Adipocyte (in vitro differentiated cells): ENCODE measurements around the gene EPS8L2.
A peak's percentile ranks its signal among the peaks of the same experiment; 100 is the strongest.

Experiments
- DNase-seq: peaks from one replicate; pipeline ENCODE4 v3.0.0-alpha.2; 2015; ENCODE audit warnings: low read depth
- H3K27me3 ChIP-seq: replicated peaks from 2 replicates; pipeline ENCODE4 v1.7.0; 2013; ENCODE audit warnings: mild to moderate bottlenecking, low read length, moderate library complexity; ENCODE audit not compliant: control insufficient read depth, insufficient read depth
- H3K36me3 ChIP-seq: 2 replicates; pipeline ENCODE4 v1.7.0; 2013; ENCODE audit warnings: low read length, mild to moderate bottlenecking, moderate library complexity; ENCODE audit not compliant: control insufficient read depth, insufficient read depth, severe bottlenecking
- H3K4me1 ChIP-seq: 2 replicates; pipeline ENCODE4 v1.7.0; 2013; ENCODE audit warnings: mild to moderate bottlenecking, low read length, moderate library complexity; ENCODE audit not compliant: control insufficient read depth, insufficient read depth
- H3K4me3 ChIP-seq: 2 replicates; pipeline ENCODE4 v1.7.0; 2013; ENCODE audit warnings: mild to moderate bottlenecking, low read length, moderate library complexity
- H3K9ac ChIP-seq: 2 replicates; pipeline ENCODE4 v1.7.0; 2013; ENCODE audit warnings: mild to moderate bottlenecking, low read length, moderate library complexity
- H3K9me3 ChIP-seq: 2 replicates; pipeline ENCODE4 v1.7.0; 2013; ENCODE audit warnings: mild to moderate bottlenecking, low read length, moderate library complexity; ENCODE audit not compliant: control insufficient read depth

EPS8L2 gene

GRCh38 chr11:776561-777287 lies 70.7 kb downstream of the EPS8L2 start:
- peak overlapping the region; percentile 91 for H3K4me3 ChIP-seq
- no peaks in the 10 kb centered on the region for H3K27me3 ChIP-seq
- peaks cover 33% of the 10 kb centered on the region for H3K36me3 ChIP-seq
- H3K9me3 ChIP-seq: no peaks in the 10 kb centered on the region
- peaks cover 20% of the 10 kb centered on the region for H3K4me1 ChIP-seq
- DNase-seq: peak; percentile 74
- peak overlapping the region; percentile 91 for H3K9ac ChIP-seq
